BE2C (cell line): ENCODE measurements around the gene PPP2R5B.

Source experiments
- DNase-seq: peaks from one replicate; pipeline ENCODE4 v3.0.0-alpha.2; 2020
- H3K27me3 ChIP-seq: fragments of 250-450 bp; sonication (Bioruptor Pico); 2 replicates; pipeline ENCODE4 v1.5.1; 2020; ENCODE audit warnings: mild to moderate bottlenecking
- H3K36me3 ChIP-seq: fragments of 250-450 bp; sonication (Bioruptor Pico); 2 replicates; pipeline ENCODE4 v1.5.1; 2020; ENCODE audit warnings: mild to moderate bottlenecking
- H3K4me1 ChIP-seq: fragments of 250-450 bp; sonication (Bioruptor Pico); 2 replicates; pipeline ENCODE4 v1.5.1; 2020
- H3K4me3 ChIP-seq: 2 replicates; pipeline ENCODE4 v1.5.1; 2011; ENCODE audit warnings: low read depth, low read length
- H3K9me3 ChIP-seq: fragments of 250-450 bp; sonication (Bioruptor Pico); 2 replicates; pipeline ENCODE4 v1.5.1; 2020
- TF ChIP-seq, protein P1 (sequence below): IDR thresholded peaks from 2 replicates; pipeline ENCODE4 v1.5.1; 2012; ENCODE audit warnings: mild to moderate bottlenecking, low read depth, low read length

The PPP2R5B gene

GRCh38 chr11:64897381-64898075 lies 27.0 kb upstream of the PPP2R5B start:
- no peak for DNase-seq
- Histone ChIP-seq H3K36me3 (no peaks in the 10 kb centered on the region), H3K27me3 (no peaks in the 10 kb centered on the region), H3K4me3 (no peak overlapping the region), H3K9me3 (no peaks in the 10 kb centered on the region), H3K4me1 (no peaks in the 10 kb centered on the region)
- TF ChIP-seq, protein P1, sequence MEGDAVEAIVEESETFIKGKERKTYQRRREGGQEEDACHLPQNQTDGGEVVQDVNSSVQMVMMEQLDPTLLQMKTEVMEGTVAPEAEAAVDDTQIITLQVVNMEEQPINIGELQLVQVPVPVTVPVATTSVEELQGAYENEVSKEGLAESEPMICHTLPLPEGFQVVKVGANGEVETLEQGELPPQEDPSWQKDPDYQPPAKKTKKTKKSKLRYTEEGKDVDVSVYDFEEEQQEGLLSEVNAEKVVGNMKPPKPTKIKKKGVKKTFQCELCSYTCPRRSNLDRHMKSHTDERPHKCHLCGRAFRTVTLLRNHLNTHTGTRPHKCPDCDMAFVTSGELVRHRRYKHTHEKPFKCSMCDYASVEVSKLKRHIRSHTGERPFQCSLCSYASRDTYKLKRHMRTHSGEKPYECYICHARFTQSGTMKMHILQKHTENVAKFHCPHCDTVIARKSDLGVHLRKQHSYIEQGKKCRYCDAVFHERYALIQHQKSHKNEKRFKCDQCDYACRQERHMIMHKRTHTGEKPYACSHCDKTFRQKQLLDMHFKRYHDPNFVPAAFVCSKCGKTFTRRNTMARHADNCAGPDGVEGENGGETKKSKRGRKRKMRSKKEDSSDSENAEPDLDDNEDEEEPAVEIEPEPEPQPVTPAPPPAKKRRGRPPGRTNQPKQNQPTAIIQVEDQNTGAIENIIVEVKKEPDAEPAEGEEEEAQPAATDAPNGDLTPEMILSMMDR, result no peak

DNA sequence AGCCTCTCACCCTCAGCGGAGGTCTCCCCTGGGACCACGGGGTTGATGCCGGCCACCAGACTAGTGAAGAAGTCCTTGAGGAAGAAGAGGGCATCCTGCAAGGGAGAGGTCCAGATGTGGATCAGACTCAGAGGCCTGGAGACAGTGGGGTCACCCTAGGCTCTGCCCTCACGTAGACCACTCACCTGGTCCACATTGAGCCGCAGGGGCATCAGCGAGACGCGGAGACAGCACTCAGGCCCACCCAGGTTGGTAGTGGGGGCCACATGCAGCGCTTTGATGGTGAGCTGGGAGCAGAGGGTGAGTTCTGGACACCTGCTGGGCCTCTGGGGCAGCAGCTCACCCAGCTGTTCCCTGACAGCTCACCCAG lies 26.4 kb upstream of the PPP2R5B start:
- DNase-seq, result no peak
- Histone ChIP-seq H3K9me3 (no peaks in the 10 kb centered on the region), H3K27me3 (no peaks in the 10 kb centered on the region), H3K36me3 (no peaks in the 10 kb centered on the region), H3K4me3 (no peak overlapping the region), H3K4me1 (no peaks in the 10 kb centered on the region)
- TF ChIP-seq, protein P1, result no peak

DNA sequence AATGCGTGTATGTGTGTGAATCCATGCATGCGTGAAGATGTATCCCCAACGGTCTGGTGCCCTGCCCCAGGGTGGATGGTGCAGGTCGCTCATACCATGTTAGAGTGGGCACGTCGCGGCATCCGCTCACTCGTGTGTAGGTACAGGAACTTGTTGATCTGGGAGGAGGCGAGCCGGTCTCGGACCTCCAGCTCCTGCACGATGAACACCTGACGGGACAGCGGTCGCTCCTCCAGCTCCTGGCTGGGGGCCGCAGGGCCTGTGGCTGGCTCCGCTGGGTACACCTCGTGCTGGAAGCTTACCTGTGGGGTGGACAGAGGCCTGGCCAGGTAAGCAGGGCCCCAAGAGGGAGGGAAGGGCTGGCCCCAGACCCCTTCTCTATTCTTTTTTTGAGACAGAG lies 25.9 kb upstream of the PPP2R5B start:
- Histone ChIP-seq H3K4me1 (no peaks in the 10 kb centered on the region), H3K27me3 (no peaks in the 10 kb centered on the region), H3K36me3 (no peaks in the 10 kb centered on the region), H3K9me3 (no peaks in the 10 kb centered on the region), H3K4me3 (no peak overlapping the region)
- TF ChIP-seq, protein P1, result no peak
- DNase-seq, result no peak

GRCh38 chr11:64900263-64900678 lies 24.2 kb upstream of the PPP2R5B start:
- TF ChIP-seq, protein P1, result no peak
- DNase-seq, result no peak
- Histone ChIP-seq H3K27me3 (no peaks in the 10 kb centered on the region), H3K36me3 (no peaks in the 10 kb centered on the region), H3K4me1 (no peaks in the 10 kb centered on the region), H3K4me3 (no peak overlapping the region), H3K9me3 (no peaks in the 10 kb centered on the region)

DNA sequence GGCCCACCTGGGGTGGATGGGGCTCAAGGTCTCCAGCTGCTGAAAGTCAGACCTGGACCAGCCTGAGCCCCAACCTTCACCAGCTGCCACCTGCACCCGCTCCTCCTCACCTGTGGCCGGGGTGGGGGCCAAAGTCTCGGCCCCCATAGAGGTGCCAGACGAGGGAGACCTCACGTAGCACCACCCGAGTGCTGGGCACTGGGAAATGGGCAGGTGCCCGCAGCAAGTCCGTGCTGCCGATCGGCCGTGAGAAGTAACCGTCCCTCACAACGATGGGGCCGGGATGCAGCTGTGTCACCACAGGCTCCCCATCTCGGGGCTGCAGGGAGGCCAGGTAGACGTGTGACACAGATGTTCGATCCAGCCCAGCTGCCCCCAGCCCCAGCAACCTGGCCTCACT lies 23.7 kb upstream of the PPP2R5B start:
- H3K36me3 ChIP-seq, result no peaks in the 10 kb centered on the region
- H3K4me3 ChIP-seq, result no peak overlapping the region
- TF ChIP-seq, protein P1, result no peak
- H3K9me3 ChIP-seq, result no peaks in the 10 kb centered on the region
- no peaks in the 10 kb centered on the region for H3K27me3 ChIP-seq
- no peak for DNase-seq
- H3K4me1 ChIP-seq, result no peaks in the 10 kb centered on the region

GRCh38 chr11:64902102-64902900 lies 22.2 kb upstream of the PPP2R5B start:
- H3K36me3 ChIP-seq, result no peaks in the 10 kb centered on the region
- H3K9me3 ChIP-seq, result no peaks in the 10 kb centered on the region
- no peaks in the 10 kb centered on the region for H3K4me1 ChIP-seq
- TF ChIP-seq, protein P1, result no peak
- no peak overlapping the region for H3K4me3 ChIP-seq
- DNase-seq, result no peak
- no peaks in the 10 kb centered on the region for H3K27me3 ChIP-seq
